Muscle of arm (tissue), 14 donors: ENCODE measurements around the gene DEF6. TPM values are rescaled to one million over a fixed set of nuclear protein-coding genes. Genes with fewer than 3 reads are reported as not detected.

Experiments
- DNase-seq: peaks from one replicate; pipeline ENCODE4 v3.0.0-alpha.2; 2013
- long read RNA-seq, 11 donors: transcript quantifications; one replicate each; lab custom pipeline, GENCODE V29; 2026
- polyA plus RNA-seq, 12 donors: library from polyadenylated mRNA; unstranded; fragments of 120-200 nt; gene quantifications; one replicate each; pipeline ENCODE4 v1.2.1, GENCODE V29; 2013; ENCODE audit not compliant: insufficient read length in 12 of 12

Gene DEF6, protein sequence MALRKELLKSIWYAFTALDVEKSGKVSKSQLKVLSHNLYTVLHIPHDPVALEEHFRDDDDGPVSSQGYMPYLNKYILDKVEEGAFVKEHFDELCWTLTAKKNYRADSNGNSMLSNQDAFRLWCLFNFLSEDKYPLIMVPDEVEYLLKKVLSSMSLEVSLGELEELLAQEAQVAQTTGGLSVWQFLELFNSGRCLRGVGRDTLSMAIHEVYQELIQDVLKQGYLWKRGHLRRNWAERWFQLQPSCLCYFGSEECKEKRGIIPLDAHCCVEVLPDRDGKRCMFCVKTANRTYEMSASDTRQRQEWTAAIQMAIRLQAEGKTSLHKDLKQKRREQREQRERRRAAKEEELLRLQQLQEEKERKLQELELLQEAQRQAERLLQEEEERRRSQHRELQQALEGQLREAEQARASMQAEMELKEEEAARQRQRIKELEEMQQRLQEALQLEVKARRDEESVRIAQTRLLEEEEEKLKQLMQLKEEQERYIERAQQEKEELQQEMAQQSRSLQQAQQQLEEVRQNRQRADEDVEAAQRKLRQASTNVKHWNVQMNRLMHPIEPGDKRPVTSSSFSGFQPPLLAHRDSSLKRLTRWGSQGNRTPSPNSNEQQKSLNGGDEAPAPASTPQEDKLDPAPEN
- polyA plus RNA-seq = 10 to 100 TPM in 1 of 12 donors, 1 to 10 TPM in 10, not detected in 1; 2.9 to 16.7 (median 4.4) TPM
- long read RNA-seq, donor 1, partial matches to known transcripts = 0 of 2 reads
- long read RNA-seq, donor 1, other reads (novel, unspliced or antisense) = 0 of 2 reads
- long read RNA-seq, donor 2, partial matches to known transcripts = 0 of 1 reads
- long read RNA-seq, donor 2, other reads (novel, unspliced or antisense) = 0 of 1 reads
- long read RNA-seq, donor 3 = 0 reads
- long read RNA-seq, donor 4, partial matches to known transcripts = 0 of 1 reads
- long read RNA-seq, donor 4, other reads (novel, unspliced or antisense) = 0 of 1 reads
- long read RNA-seq, donor 5 = 0 reads
- long read RNA-seq, donor 6, partial matches to known transcripts = 0 of 2 reads
- long read RNA-seq, donor 6, other reads (novel, unspliced or antisense) = 0 of 2 reads
- long read RNA-seq, donor 7, partial matches to known transcripts = 0 of 1 reads
- long read RNA-seq, donor 7, other reads (novel, unspliced or antisense) = 0 of 1 reads
- long read RNA-seq, donor 8, partial matches to known transcripts = 0 of 1 reads
- long read RNA-seq, donor 8, other reads (novel, unspliced or antisense) = 0 of 1 reads
- long read RNA-seq, donor 9 = 0 reads
- long read RNA-seq, donor 10, partial matches to known transcripts = 0 of 2 reads
- long read RNA-seq, donor 10, other reads (novel, unspliced or antisense) = 0 of 2 reads
- long read RNA-seq, donor 11 = 0 reads

DNA sequence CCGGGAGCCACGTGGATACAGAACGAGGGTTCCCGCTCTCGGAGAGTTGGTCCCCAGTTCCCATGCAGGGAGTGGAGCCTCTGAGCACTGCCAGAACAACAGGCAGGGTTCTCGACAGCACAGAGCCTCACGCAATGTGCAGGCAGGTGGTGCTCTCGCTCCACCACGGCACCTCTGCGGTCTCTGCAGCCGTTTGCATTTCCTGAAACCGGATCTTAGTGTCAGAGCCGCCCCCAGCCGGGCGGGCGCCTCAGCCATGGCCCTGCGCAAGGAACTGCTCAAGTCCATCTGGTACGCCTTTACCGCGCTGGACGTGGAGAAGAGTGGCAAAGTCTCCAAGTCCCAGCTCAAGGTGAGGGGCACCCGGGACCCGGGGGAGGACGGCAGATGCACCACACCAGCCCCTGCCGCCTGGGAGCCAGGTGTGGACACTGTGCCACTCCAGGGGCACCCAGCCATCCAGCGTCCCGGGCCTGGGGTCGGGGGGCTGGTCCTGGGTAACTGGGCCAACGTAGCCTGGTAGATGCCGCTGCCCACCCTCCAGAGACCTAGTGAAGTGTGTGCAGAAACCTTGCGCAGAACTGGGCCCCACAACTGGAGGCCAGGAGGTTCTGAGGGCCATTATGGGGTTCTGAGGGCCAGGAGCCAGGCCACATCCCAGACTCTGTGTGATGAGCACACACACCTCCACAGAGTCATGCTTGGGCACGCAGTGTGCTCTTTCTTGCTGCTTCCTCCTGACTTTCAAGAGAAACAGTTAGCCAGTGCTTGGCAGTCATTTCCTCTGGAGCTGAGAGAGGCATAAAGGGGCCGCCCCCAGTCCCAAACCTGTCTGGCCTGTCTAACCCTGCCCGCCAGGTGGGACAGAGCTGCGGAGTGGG lies at the start of gene DEF6:
Gene DEF6 (plus strand): TSS at position 218 of the 881 bp plus-strand sequence. CDS start 39 bp downstream, at position 257.
- peak; percentile 90 for DNase-seq

DNA sequence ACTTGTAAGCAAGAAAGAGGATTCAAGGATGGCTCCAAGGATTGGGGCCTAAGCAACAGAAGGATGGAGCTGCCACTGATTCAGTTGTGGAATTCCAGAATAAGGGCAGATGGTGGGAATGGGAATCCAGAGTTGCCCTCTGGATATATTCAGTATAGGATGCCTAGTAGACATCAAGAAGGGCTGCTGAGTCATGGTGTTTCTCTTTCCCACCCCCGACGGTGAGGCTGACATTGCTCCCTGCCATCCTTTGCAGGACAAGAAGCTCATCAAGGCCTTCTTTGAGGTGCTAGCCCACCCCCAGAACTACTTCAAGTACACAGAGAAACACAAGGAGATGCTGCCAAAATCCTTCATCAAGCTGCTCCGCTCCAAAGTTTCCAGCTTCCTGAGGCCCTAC lies 49.3 kb upstream of the DEF6 start:
- no peak for DNase-seq

DNA sequence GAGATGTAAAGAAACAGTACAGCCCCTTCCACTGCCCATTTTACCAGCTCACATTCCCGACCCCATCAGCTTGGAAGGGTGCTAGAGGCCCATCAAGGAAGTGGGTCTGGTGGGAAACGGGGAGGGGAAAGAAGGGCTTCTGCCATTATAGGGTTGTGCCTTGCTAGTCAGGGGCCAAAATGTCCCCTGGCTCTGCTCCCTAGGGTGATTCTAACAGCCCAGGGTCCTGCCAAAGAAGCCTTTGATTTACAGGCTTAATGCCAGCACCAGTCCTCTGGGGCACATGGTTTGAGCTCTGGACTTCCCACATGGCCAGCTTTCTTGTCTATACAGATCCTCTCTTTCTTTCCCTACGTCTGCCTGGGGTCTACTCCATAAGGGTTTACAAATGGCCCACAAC lies 48.7 kb upstream of the DEF6 start:
- no peak for DNase-seq

DNA sequence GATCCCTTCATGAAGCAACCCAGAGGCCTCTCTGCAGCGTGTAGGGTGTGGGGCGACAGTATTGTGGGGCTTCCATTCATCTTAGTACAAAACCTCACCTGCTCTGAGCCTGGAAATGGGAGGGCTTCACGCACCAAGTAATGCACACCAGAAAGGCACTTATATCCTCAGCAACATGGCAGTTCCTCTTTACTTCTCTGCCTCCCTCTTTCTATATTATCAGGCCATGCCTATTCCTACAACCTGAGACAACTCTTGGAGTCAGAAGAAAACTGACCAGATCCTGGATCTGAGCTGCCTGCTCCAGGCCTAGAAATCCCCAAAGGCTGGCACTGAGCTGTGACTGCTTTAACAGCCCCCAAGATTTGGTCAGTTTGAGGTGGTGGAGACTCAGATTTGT lies 45.7 kb upstream of the DEF6 start:
- DNase-seq = no peak

DNA sequence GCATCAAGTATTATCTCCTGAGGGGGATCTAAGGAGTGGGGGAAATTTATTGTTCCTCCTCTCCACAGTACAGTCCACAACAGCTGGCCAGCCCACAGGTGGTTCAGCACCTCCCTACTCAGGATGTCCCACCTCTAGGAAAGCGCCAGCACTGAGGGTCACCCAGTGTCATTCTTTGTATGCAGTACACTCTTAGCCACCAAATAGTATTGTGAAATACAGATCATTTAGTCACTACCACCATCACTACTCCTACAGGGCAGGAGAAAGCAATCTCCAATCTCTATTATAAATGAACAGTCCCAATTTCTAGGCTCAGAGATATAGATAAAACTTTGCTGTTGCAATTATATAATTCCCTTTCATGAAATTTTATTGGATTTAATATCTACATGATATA lies 44.4 kb upstream of the DEF6 start:
- no peak for DNase-seq

DNA sequence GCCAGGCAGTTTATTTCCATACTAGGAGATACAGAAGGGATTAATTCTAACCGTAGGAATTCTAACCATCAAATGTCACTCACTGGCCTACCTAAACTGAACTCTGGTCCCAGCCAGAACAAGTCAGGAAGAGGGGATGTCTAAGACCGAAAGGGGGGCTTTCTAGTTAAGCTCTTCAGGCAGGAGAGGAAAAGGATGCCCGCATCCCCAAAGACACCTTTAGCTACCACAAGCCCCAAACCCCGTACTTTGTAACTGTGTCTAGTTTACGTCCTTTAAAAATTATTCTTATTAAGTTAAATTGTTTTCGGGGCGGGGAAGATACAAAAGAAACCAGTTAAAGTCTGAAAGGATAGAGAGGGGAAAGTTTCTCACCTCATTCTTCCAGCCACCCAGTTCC lies 39.3 kb upstream of the DEF6 start:
- no peak for DNase-seq

DNA sequence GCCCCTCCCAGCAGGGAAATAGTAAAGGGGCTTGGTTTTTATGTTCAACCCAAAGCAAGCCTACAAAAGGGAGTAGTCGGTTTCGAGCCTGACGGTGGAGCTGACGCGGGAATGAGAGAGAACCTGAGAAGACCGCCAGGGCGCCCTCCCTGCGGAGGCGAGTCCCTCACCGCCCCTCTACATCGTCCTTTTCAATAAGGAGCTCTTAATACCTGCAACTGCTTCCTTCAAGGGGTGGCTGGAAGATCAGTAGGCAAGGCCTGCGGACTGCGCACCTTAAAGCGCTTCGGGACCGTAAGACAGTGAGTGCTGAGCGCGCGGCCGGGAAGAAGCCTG lies 38.8 kb upstream of the DEF6 start:
- DNase-seq = no peak

DNA sequence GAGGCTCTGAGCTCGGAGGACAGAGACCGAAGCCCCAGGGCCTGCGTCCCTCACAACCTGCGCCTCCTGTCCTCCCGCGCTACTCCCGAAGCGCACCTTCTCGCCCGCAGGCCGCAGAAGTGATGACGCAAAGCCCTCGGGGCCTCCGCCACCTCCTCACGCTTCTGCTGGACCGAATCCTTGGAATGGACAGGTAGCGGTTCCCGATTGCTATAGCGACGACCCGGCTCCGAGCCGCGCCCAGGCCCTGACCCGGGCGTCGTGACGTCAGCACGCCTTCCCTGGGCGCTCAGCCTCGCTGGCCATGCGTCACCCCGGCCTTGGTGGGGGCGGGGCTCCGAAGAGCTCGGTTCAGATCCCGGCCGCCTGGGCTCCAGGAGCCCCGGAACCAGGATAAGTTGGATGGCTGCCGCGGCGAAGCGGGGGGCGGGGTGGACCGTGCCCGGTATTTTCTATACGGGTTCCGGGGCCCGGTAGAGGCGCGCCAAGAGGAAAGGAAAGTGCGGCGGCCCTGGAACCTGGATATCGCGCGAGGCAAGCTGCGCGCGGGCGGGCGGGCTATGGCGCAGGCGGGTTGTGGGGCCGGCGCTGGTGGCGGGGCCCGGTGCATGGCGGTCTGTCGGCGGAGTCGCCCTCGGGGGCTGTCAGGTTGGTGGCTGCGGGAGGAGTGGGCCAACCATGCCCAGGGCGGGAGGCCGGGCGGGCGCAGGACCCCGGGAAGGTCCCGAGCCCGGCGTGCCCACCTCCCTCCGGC lies 38.2 kb upstream of the DEF6 start, which contains the start of gene ZNF76:
Gene ZNF76 (plus strand): TSS at position 542 of the 754 bp plus-strand sequence. CDS start 21,417 bp downstream, outside the sequence.
- peak; percentile 98 for DNase-seq

DNA sequence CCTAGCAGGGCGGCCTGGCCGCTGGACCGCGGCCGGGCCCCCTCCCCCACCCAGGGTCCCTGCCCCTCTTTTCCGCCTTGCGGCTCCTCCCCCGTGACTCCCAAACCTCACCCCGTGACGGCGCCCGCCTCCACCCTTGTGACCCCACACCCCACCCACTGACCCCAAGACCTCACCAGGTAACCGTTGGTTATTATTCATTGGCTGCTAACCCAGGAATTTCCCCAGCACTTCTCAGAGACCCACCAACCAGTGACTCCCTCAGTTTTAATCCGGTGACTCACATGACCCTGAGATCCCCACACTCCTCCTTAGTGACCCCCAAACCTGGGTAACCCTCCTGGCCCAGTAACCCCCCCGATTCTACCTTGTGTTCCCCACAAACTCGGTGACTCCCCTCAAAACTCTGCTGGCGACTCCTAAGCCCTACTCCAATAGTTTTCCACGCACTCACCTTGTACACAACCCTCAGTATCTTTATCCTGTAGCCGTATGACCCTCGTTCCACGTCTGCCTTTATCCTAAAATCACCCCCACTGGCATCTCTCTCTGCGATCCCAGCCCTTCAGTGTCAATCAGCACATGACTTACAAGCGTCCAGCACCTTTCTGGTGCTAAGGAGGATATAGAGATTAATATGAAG lies 37.5 kb upstream of the DEF6 start:
- DNase-seq = no peak

DNA sequence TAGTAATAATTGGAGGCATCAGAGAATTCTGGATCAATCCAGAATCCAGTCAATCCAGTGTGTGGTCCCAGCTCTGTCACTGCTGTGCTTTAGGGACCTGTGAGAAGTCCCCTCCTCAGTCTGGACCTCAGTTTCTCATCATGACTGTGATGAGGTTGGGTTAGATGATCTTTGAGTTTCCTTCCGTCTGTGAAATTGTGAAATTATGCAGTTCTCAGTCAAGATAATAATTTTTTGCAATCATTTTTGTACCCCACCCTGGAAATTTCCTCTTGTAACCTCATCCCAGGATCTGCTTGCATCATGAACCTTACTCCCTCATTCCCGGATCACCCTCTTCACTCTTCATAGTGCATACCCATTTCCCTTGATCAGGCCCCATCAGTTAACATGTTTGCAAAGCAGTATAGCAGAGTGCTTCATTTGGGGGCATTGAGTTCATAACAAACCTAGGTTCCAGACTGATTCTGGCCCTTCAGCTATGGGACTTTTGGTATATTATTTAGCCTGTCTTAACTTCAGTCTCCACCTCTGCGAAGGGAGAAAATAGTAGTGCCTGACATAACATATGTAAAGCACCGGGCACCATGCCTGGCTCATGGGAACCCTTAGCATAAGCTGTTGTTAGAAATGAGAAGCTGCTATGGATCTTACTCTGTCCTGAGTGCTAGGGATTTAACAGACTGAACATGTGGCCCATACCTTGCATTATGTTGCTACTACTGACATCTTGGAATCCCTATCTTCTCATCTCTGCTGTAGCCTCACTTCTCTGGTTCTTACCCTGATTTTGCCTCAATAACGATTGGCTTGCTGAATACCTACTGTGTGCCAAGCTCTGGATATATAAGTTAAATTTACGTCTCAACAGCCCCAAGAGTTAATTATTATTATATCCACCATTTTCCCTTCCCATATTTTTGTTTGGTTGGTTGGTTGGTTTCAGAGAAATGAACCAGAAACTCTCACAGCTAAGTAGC lies 36.7 kb upstream of the DEF6 start:
- DNase-seq = no peak

DNA sequence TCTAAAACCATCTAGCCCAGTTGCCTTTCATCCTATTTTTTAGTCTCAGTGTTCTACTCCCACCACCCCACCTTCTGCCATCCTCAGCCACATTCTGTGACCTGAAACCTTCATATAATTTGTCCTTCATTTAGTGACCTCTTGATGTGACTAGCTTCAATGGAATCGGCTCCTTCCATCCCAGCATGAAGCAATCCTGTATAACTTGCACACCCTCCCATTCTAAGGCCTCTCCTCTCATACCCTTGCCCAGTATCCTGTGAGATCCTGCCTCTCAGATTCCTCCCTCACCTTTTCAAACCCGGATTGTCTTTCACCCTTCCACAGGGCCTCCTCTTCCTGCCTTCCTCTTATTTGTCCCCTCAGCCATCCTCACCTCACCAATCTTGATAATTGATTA lies 35.0 kb upstream of the DEF6 start:
- DNase-seq = no peak

DNA sequence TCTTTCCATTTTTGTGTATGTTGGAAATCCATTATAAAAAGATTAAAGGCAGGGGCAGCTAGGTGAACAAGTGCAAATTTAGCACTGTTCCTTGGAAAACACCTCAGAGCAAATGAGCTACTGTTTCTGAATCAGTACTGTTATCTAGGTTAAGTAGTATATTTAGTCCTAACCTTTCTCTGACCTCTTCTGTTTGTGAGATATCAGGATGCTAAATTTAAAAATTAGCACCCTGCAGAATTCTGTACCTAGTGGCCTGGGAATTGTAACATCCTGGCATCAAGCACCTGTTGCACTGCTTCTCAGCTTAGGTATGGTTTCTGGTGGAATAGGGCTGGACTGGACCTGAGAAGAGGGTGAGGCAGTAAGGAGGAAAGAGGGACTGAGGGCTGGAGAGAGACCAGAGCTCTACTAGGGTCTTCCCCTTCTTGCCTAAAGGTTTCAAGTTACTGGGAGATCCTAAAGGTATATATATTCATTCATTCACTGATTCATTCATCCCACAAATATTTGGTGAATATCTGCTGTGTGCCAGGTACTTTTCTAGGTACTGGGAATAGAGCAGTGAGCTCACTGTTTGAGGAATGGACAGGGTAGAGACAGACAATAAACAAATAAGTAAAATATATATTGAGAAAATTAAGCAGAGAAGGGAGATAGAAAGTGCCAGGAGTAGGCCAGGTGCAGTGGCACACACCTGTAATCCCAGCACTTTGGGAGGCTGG lies 32.9 kb upstream of the DEF6 start:
- DNase-seq = no peak

DNA sequence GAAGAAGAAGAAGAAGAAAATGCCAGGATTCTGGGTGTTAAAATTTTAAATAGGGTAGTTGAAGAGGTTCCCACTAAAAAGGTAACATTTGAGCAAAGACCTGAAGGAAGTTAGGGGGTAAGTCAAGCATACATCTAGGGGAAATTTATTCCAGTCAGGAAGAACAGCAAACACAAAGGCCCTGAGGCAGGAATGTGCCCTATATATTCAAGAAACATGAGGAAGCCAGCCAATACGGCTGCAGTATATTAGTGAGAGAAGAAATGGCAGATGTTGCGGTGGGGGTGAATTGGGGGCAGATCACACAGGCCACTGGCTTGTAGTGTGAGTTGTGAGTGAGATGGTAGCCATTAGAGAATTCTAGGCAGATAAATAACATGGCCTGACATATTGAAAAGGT lies 32.1 kb upstream of the DEF6 start:
- DNase-seq = no peak

DNA sequence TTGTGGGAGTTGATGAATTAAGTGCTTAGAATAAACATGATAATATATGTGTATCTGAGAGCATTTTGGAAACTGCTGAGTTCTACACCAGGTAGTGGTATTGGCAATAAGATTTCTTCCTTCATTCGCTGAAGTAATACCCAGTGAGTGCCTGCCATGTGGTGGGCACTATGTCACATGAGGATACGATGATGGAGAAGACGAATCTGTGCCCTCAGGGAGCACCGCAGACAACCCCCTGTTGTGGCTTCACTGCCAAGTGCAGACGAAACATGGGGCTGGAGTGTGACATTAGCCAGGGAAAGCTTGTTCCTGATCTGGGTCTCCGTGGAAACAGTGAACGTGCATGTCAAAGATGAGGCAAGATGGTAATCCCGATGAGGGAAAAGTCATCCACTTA lies 30.2 kb upstream of the DEF6 start:
- DNase-seq = no peak

DNA sequence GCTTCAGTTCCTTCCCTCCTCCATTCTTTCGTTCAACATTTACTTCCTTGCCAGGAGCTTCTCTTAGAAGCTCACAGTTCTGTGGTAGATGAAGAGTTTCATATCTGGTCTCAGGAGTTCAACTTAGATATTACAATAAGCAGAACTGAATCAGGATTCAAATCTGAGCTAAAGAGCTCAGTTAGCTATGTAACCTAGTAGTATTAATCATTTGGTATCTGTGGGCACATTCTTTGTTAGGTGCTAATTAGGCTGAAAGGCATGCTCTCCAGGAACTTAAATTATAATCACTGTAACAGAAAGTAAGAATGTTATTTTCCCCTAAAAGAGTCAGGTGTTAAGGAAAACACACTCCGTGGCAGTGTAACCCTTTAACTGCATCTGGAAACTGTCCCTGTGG lies 29.7 kb upstream of the DEF6 start:
- DNase-seq = no peak

DNA sequence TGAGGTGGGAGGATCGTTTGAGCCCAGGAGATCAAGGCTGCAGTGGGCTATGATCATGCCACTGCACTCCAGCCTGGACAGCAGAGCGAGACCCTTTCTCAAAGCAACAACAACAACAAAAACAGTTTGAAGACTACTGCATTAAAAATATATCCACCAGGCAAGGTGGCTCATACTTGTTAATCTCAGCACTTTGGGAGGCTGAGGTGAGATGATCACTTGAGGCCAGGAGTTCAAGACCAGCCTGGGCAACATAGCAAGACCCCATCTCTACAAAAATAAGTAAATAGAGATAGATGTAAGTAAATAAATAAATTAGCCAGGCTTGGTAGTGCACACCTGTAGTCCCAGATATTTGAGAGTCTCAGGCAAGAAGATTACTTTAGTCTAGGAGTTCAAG lies 25.6 kb upstream of the DEF6 start:
- DNase-seq = no peak

DNA sequence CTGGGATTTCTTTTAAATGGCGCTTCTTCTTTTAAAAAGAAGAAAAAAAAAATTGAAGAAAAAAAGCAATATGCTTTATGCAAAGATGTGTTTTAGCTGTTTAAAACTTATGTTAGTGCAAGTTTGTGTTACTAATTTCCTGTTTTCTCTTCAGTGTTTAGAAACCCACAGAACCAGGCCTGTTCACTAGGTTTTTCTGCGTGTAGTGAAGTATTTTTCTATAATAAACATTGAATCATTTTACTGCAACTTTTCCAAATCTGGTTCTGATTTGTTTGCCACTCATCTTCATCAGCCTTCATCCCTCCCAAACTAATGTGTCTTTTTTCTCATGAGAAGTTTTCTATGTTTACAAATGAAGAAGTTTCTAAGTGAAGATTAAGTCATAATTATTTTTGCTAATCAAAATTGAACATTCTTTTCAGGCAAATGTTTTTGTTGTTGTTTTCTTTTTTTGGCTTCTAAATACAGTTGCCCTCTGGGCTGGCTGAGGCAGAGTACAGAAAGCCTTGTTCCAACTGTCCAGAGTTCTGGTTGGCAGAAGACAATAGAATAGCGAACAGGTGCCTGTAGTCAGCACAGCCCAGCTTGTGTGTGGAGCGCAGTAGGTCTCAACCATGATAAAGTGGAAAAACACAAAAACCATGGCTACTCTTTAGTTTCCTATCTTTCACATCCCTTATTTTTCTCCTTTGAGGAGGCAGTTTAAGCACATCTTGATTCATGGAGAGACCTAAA lies 23.6 kb upstream of the DEF6 start:
- DNase-seq = no peak
